C4-2B (cell line): Measurements from ENCODE around the gene TNFRSF21.
"Not testable (repeated sequence)": the region's sequence is repeated elsewhere in the genome, so short reads cannot be mapped to it uniquely, and the experiment has no call there.

Experiments used
- H3K27ac ChIP-seq: fragments of 450-650 bp; 2 replicates; pipeline ENCODE4 v1.5.1; 2017
- ZFX ChIP-seq: fragments of 450-650 bp; IDR thresholded peaks from 2 replicates; pipeline ENCODE4 v1.6.1; 2017
- TF ChIP-seq, protein P1 (sequence below): fragments of 450-650 bp; conservative IDR thresholded peaks from 2 replicates; pipeline ENCODE4 v1.5.1; 2017; ENCODE audit warnings: mild to moderate bottlenecking

Gene TNFRSF21

GRCh38 chr6:47337519-47337918 is 27.8 kb upstream of the TNFRSF21 start:
- H3K27ac ChIP-seq: no peak overlapping the region

DNA sequence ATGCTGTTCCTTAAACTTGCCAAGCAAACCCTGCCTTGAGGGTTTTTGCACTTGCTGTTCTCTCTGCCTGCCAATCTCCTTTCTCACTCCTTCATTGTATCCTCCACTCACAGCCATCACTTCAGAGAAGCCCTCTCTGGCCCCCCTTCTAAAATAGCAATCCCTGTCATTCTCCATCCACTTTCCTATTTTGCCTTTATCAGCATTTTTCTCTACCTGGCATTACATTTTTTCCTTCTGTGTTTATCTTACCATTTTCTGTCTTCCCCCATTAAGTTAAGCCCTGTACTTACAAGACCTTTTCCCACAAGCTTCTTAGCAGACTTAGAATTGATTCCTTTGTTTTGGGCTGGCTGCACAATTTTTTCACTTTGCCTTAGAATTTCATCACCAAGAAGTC is 26.6 kb upstream of the TNFRSF21 start:
- H3K27ac ChIP-seq: no peak overlapping the region
- TF ChIP-seq ZFX: no peak
- TF ChIP-seq, protein P1, sequence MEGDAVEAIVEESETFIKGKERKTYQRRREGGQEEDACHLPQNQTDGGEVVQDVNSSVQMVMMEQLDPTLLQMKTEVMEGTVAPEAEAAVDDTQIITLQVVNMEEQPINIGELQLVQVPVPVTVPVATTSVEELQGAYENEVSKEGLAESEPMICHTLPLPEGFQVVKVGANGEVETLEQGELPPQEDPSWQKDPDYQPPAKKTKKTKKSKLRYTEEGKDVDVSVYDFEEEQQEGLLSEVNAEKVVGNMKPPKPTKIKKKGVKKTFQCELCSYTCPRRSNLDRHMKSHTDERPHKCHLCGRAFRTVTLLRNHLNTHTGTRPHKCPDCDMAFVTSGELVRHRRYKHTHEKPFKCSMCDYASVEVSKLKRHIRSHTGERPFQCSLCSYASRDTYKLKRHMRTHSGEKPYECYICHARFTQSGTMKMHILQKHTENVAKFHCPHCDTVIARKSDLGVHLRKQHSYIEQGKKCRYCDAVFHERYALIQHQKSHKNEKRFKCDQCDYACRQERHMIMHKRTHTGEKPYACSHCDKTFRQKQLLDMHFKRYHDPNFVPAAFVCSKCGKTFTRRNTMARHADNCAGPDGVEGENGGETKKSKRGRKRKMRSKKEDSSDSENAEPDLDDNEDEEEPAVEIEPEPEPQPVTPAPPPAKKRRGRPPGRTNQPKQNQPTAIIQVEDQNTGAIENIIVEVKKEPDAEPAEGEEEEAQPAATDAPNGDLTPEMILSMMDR: no peak

More at GRCh38 chr6:47337519-47337918, 27.8 kb upstream of the TNFRSF21 start:
- TF ChIP-seq ZFX: no peak
- TF ChIP-seq, protein P1: no peak

- TF ChIP-seq, protein P1: no peak
- TF ChIP-seq ZFX: no peak
- no peak overlapping the region for H3K27ac ChIP-seq
Observed at GRCh38 chr6:47335466-47335865, 25.8 kb upstream of the TNFRSF21 start.

DNA sequence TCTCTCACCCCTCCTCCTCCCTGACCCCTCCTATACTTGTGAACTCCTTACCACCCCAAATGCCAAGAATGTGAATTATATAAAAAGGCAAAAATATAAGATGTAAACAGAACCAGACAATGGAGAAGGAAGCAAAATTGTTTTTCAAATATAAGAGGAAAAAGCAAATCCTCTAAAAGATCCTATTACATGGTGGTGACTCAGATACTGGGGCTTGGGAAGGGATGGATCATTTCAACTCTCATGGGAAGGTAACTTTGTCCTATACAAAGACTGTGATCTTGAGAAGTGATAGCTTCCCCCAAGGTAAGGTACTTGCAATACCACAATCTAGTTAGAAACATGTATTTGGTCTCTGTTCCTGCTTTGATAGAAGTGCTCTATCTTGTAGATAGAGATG is 24.6 kb upstream of the TNFRSF21 start:
- H3K27ac ChIP-seq: no peak overlapping the region
- no peak for TF ChIP-seq ZFX
- TF ChIP-seq, protein P1: no peak

GRCh38 chr6:47328606-47329005 is 18.9 kb upstream of the TNFRSF21 start:
- H3K27ac ChIP-seq: not testable (repeated sequence)

- H3K27ac ChIP-seq: not testable (repeated sequence)
Observed at GRCh38 chr6:47328139-47328538, 18.4 kb upstream of the TNFRSF21 start.

DNA sequence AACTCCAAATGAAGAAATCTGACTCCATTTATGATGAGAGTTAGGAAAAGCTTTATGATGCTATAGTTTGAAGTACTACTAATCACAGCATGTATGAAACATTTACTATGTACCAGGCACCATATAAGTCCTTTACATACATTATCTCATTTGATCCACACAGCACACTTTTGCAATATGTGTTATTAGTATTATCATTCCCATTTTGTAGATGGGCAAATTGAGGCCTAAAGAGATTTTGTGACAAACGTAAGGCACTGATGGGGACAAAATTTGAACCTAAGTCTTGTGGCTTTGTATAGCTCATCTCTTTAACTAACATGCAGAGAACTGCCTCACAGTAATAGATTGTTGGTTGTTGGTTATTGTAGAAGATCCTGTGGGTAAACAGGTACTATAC is 14.2 kb upstream of the TNFRSF21 start:
- H3K27ac ChIP-seq: no peak overlapping the region
- TF ChIP-seq, protein P1: no peak
- TF ChIP-seq ZFX: no peak

GRCh38 chr6:47323321-47323720 is 13.6 kb upstream of the TNFRSF21 start:
- no peak for TF ChIP-seq ZFX
- TF ChIP-seq, protein P1: no peak
- H3K27ac ChIP-seq: no peak overlapping the region

GRCh38 chr6:47321577-47321976 is 11.9 kb upstream of the TNFRSF21 start:
- TF ChIP-seq, protein P1: no peak
- no peak for TF ChIP-seq ZFX
- no peak overlapping the region for H3K27ac ChIP-seq
